SK-N-SH (cell line): Measurements from ENCODE around the gene ALX1.

Source experiments
- CHD2 ChIP-seq: fragments of 150-350 bp; IDR thresholded peaks from 2 replicates; pipeline ENCODE4 v1.6.1; 2018; ENCODE audit warnings: low read length; ENCODE audit not compliant: partially characterized antibody
- FOXM1 ChIP-seq: IDR thresholded peaks from 2 replicates; pipeline ENCODE4 v1.4.0; 2012; ENCODE audit warnings: low read depth, mild to moderate bottlenecking
- SMC3 ChIP-seq: IDR thresholded peaks from 2 replicates; pipeline ENCODE4 v1.6.1; 2012; ENCODE audit warnings: low read depth, low read length, improper control_type of control experiment

DNA sequence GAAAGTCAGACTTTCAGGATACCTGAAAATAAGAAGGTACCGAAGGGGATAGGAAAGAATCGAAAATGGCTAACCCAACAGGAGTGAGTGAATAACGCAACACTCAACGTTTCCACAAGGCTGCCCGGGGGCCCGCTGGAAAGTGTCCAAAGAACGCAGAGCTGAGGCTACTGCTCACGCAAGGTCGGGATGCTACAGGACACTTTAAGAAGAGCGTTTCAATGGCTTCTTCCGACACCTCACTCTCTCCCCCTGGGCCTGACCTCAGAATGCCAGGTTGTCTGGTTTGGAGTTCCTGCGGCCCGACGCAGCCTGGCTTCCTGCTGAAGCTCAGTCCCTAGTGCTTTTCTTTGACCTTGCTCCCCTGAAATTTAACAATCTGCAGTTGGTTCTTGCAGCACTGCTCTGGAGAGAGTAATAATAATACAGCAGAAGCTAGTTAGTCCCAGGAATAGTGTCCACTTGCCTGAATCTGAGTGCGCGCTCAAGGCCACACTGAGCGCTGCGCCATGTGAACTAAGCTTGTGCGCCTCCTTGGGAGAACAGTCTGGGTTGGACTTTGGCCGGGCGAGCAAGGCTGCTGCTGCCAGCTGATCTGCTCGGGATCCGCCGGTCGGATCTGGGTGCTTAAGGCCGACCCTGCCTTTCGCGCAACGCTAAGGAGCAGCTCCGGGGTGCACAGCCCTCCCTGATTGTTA lies 2.0 kb upstream of the ALX1 start:
- TF ChIP-seq CHD2 = no peak
- no peak for TF ChIP-seq FOXM1
- TF ChIP-seq SMC3 = no peak
